Smooth muscle cell (in vitro differentiated cells): ENCODE results near the gene TGM1. TPM values are rescaled to one million over a fixed set of nuclear protein-coding genes. Genes with fewer than 3 reads are reported as not detected.

Experiments
- DNase-seq: peaks from one replicate; lab custom pipeline; 2025; ENCODE audit not compliant: unreplicated experiment; lab: John Stamatoyannopoulos, UW
- H2AFZ ChIP-seq: fragments of 200-600 bp; sonication (generic); 2 replicates; pipeline ENCODE4 v1.6.0; 2016; ENCODE audit warnings: antibody characterized with exemption, low read depth, mild to moderate bottlenecking
- H3F3A ChIP-seq: fragments of 200-600 bp; sonication (generic); 2 replicates; pipeline ENCODE4 v1.6.0; 2017; ENCODE audit warnings: antibody characterized with exemption, low read depth
- H3K27ac ChIP-seq: fragments of 200-600 bp; sonication (generic); 2 replicates; pipeline ENCODE4 v1.5.1; 2016; ENCODE audit warnings: low read depth, mild to moderate bottlenecking
- H3K27me3 ChIP-seq: fragments of 200-600 bp; sonication (generic); 2 replicates; pipeline ENCODE4 v1.6.1; 2016; ENCODE audit warnings: low read depth, mild to moderate bottlenecking
- H3K36me3 ChIP-seq: fragments of 200-600 bp; sonication (generic); 2 replicates; pipeline ENCODE4 v1.5.1; 2016; ENCODE audit warnings: low read depth
- H3K4me1 ChIP-seq: fragments of 200-600 bp; sonication (generic); 2 replicates; pipeline ENCODE4 v1.5.1; 2016; ENCODE audit warnings: low read depth
- H3K4me2 ChIP-seq: fragments of 200-600 bp; sonication (generic); 2 replicates; pipeline ENCODE4 v1.6.0; 2016; ENCODE audit warnings: mild to moderate bottlenecking
- H3K4me3 ChIP-seq: fragments of 200-600 bp; sonication (generic); 2 replicates; pipeline ENCODE4 v1.5.1; 2016; ENCODE audit warnings: mild to moderate bottlenecking
- H3K79me2 ChIP-seq: fragments of 200-600 bp; sonication (generic); 2 replicates; pipeline ENCODE4 v1.6.0; 2016; ENCODE audit warnings: low read depth, mild to moderate bottlenecking
- H3K9ac ChIP-seq: fragments of 200-600 bp; sonication (generic); 2 replicates; pipeline ENCODE4 v1.6.0; 2016; ENCODE audit warnings: low read depth
- H3K9me3 ChIP-seq: fragments of 200-600 bp; sonication (generic); replicated peaks from 2 replicates; pipeline ENCODE4 v1.5.1; 2016; ENCODE audit warnings: low read depth
- H4K20me1 ChIP-seq: fragments of 200-600 bp; sonication (generic); 2 replicates; pipeline ENCODE4 v1.6.0; 2016; ENCODE audit warnings: low read depth
- CTCF ChIP-seq: fragments of 200-600 bp; sonication (generic); IDR thresholded peaks from 2 replicates; pipeline ENCODE4 v1.5.1; 2017; ENCODE audit warnings: borderline replicate concordance, mild to moderate bottlenecking, antibody characterized with exemption; ENCODE audit not compliant: insufficient read depth, poor library complexity, severe bottlenecking
- WGBS: methylation state at CpG from one replicate; pipeline ENCODE4 v1.1.7; 2016; ENCODE audit warnings: low lambda C conversion rate; 5-methylcytosine and 5-hydroxymethylcytosine counted together
- polyA plus RNA-seq: library from polyadenylated mRNA; unstranded; fragments of >200 nt; fragmentation: Nextera tagmentation; extraction: Ambion mirVana; gene quantifications from 2 replicates; pipeline ENCODE4 v1.2.1, GENCODE V29; 2016
- total RNA-seq: library from RNA; depleted of rRNA; stranded (reverse); fragments of >200 nt; gene quantifications from 2 replicates; pipeline ENCODE4 v1.2.3, GENCODE V29; 2014

The TGM1 gene
- total and polyA plus RNA-seq, 2 experiments from 2014 or later = 1.6 to 13.6 TPM

- no peaks in the 10 kb centered on the region for H3K36me3 ChIP-seq
- WGBS = 96% methylated on average over 19 of the region's 19 CpGs
- H3K79me2 ChIP-seq = no peaks in the 10 kb centered on the region
- no peak overlapping the region for H3K9ac ChIP-seq
- no peaks in the 10 kb centered on the region for H4K20me1 ChIP-seq
- H3K4me2 ChIP-seq = no peak overlapping the region
- no peak overlapping the region for H3K4me3 ChIP-seq
- no peaks in the 10 kb centered on the region for H3K9me3 ChIP-seq
- no peak overlapping the region for H3K27ac ChIP-seq
- H3F3A ChIP-seq = no peaks in the 10 kb centered on the region
- H2AFZ ChIP-seq = no peak overlapping the region
- DNase-seq = no peak
- peaks cover 4% of the 10 kb centered on the region for H3K4me1 ChIP-seq
- no peaks in the 10 kb centered on the region for H3K27me3 ChIP-seq
- no peak for TF ChIP-seq CTCF
These were observed 8.2 kb downstream of the TGM1 start for GRCh38 chr14:24254630-24255392.

GRCh38 chr14:24253936-24254335 is 9.0 kb downstream of the TGM1 start:
- Histone ChIP-seq H3K79me2 (no peaks in the 10 kb centered on the region), H3K27ac (no peak overlapping the region), H3K9me3 (no peaks in the 10 kb centered on the region), H3K4me3 (no peak overlapping the region), H3F3A (no peaks in the 10 kb centered on the region), H4K20me1 (no peaks in the 10 kb centered on the region), H3K4me1 (peaks cover 4% of the 10 kb centered on the region), H3K27me3 (no peaks in the 10 kb centered on the region), H3K36me3 (no peaks in the 10 kb centered on the region), H3K4me2 (no peak overlapping the region), H3K9ac (no peak overlapping the region), H2AFZ (no peak overlapping the region)
- WGBS = 90% methylated on average over 7 of the region's 7 CpGs
- no peak for DNase-seq
- TF ChIP-seq CTCF = no peak

- H3K36me3 ChIP-seq = no peaks in the 10 kb centered on the region
- peak overlapping the region; percentile 90 for H3K27ac ChIP-seq
- no peaks in the 10 kb centered on the region for H3K9me3 ChIP-seq
- peaks cover 4% of the 10 kb centered on the region for H3K4me1 ChIP-seq
- H3K79me2 ChIP-seq = no peaks in the 10 kb centered on the region
- H3F3A ChIP-seq = no peaks in the 10 kb centered on the region
- no peaks in the 10 kb centered on the region for H4K20me1 ChIP-seq
- 87% methylated on average over 11 of the region's 11 CpGs for WGBS
- H3K9ac ChIP-seq = peak overlapping the region; percentile 67
- H3K4me3 ChIP-seq = no peak overlapping the region
- H3K27me3 ChIP-seq = no peaks in the 10 kb centered on the region
- peak overlapping the region; percentile 32 for H3K4me2 ChIP-seq
- H2AFZ ChIP-seq = no peak overlapping the region
- no peak for TF ChIP-seq CTCF
- DNase-seq = no peak
These were observed 10.5 kb downstream of the TGM1 start for GRCh38 chr14:24252289-24253124.
